IMR-90 (cell line): ENCODE results near the gene CCDC7. TPM values are rescaled to one million over a fixed set of nuclear protein-coding genes. Genes with fewer than 3 reads are reported as not detected.

Experiments used
- polyA plus RNA-seq, 3 experiments: library from polyadenylated mRNA; depleted of rRNA; stranded (reverse); fragments of >200 nt; gene quantifications; 2 replicates each; pipeline ENCODE4 v1.2.3, GENCODE V29; 2012; ENCODE audit warnings: low replicate concordance in 1 of 3
- total RNA-seq: library from RNA; depleted of rRNA; stranded (reverse); fragments of >200 nt; gene quantifications from 2 replicates; pipeline ENCODE4 v1.2.3, GENCODE V29; 2012; rRNA removed

Gene CCDC7
- total and polyA plus RNA-seq, 2 of the 4 experiments (the other 2 are of a cell fraction), result 0.74 to 4.3 TPM

Other genes starting within 250 kb of the CCDC7 start
- gene EPC1, start 99.0 kb upstream of the CCDC7 start, total RNA-seq, result 19.7 and 21.9 TPM in 2 replicates
- 20.8 and 23.5 TPM in 2 replicates for gene EPC1, start 99.0 kb upstream of the CCDC7 start, polyA plus RNA-seq (2012; rRNA removed)